SIG-M5 treated with dmso at 0.1 percent for 504 hours (cell line): ENCODE results near the gene ABCC4.
"Not testable (repeated sequence)": the region's sequence is repeated elsewhere in the genome, so short reads cannot be mapped to it uniquely, and the experiment has no call there.

Experiments
- DNase-seq: peaks from one replicate; lab custom pipeline; 2025; ENCODE audit not compliant: unreplicated experiment; lab: John Stamatoyannopoulos, UW

The ABCC4 gene

GRCh38 chr13:95198606-95199005, 102.6 kb downstream of the ABCC4 start:
- DNase-seq: not testable (repeated sequence)

DNA sequence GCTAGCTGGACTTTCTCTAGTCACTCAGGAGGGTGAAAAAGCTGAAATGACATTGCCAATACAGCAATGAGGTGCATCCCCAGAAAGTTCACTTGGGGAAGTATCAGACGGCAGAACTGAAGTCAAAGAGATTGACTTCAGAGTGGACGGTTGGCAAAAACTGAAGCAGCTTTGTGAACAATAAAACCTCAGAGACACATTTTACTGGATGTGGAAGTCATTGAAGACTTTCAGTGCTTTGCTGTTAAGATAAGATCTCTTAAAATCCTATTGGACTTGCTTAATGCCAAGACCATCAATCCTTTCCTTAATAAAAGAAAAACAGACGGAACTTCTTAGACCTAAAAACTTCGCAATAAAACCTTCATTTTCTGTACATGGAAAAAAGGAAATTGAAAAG, 103.7 kb downstream of the ABCC4 start:
- DNase-seq: no peak

DNA sequence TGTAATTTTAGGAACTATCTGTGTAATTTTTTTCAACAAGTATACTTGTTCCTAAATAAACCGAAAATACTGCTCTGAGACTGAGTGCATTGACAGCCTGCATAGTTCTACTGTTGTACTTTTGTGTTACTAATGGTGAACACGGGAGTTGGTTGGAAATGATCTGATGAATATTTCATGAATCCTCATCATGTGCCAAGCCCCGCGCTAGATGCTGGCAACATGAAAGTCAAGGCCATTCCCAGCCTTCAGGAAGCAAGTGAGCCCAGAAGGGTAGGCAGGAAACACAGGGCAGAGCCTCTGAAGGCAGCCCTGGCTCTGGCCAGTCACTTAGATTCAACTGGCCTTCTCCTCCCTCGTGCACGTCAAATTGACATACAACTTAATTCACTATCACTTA, 106.1 kb downstream of the ABCC4 start:
- no peak for DNase-seq

DNA sequence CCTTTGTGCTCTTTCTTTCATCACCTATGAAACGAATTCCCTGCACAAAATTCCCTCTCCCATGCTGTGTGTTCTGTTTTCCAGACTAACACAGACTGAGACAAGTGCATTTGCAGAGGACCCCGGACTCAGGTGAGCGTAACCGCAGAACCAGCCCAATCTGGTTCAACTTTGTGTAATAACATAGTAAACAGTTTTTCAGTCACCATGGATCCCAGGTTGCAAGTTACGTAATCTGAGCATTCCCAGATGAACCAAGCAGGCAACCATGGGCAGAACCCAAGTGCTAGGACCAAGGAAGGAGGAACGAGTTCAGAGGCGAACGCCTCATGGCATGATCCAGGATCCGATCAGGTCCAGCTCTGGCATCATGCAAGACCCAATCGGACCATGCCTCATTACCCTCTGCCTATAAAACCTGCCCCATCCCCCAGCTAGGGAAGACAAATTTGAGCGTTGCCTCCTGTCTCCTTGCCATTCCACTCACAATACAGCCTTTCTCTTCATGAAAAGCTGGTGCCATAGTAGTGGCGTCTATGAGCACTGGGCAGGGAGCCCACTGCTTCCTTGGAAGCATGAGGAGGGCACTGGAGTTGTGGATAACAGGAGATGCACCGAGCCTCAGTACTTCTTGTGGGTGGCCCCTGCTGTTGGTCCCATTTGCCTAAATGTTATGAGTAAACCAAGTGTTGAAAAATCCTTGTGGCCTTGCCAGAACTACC, 107.6 kb downstream of the ABCC4 start:
- no peak for DNase-seq

DNA sequence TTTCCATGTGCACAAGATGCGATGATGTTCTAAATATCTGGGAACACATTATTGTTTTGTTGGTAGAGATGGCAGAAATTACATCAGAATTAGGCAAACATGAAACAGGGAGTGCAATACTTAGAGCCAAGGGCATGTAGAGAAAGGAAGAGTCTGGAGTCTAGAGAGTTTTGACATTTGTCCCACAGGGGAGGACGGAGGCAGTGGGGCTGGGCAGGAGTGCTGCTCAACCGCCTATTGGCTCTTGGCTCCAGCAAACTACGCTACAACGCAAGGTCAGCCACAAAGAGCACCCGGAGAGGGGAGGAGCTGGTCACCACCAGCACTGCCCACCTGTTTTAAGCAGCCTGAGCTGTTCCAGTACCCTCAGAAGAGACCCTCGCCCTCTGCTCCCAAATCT, 108.3 kb downstream of the ABCC4 start:
- no peak for DNase-seq

DNA sequence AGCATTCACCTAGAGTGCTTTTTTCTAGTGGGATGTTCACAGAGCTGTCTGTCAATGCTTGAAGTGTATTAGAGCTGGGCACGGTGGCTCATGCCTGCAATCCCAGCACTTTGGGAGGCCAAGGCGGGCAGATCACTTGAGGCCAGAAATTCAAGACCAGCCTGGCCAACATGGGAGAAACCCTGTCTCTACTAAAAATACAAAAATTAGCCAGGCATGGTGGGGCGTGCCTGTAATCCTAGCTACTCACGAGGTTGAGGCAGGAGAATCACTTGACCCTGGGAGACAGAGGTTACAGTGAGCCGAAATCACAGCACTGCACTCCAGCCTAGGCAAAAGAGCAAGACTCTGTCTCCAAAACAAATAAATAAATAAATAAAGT, 108.7 kb downstream of the ABCC4 start:
- DNase-seq: not testable (repeated sequence)

- DNase-seq: peak; percentile 52
Observed at GRCh38 chr13:95191821-95192563, 109.3 kb downstream of the ABCC4 start.

DNA sequence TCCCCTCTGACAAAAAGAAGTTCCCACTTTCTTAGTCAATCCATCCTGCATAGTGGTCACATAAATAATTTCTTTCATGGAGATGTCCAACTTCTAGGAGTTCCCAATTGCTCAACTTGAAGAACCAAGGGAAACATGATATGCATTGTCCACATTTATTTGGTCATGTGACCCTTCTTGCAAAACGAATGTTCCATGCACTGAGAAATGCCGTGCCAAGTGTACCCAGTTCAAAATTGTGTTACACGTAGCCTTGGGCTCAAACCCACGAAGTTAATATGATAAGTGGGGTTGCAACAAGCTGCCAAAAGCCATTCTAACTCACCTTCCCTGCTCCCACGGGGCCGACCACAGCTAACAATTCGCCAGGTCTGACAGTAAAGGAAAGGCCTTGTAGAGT, 113.1 kb downstream of the ABCC4 start:
- DNase-seq: no peak

GRCh38 chr13:95185851-95186250, 115.4 kb downstream of the ABCC4 start:
- no peak for DNase-seq

DNA sequence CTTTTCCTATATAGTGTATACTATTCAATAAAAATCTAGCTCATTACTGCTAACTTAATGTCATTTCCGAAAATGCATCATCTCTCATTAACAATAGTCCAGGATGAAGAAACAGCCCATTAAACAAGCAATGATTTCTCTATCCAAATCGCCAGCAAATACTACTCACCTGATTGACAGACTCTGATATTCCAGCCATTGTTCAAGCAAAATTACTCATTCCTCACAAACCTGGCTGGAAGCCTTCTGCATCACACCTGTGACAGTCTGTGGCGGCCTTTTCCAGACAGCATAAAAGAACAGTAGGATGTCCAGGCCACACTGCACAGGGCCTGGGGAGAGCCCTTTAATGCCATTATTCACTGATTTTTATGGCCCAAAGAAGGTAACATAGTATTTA, 115.9 kb downstream of the ABCC4 start:
- DNase-seq: no peak

GRCh38 chr13:95184317-95184716, 116.9 kb downstream of the ABCC4 start:
- DNase-seq: no peak

GRCh38 chr13:95182570-95183265, 118.5 kb downstream of the ABCC4 start:
- DNase-seq: no peak

GRCh38 chr13:95181586-95181985, 119.7 kb downstream of the ABCC4 start:
- DNase-seq: no peak

DNA sequence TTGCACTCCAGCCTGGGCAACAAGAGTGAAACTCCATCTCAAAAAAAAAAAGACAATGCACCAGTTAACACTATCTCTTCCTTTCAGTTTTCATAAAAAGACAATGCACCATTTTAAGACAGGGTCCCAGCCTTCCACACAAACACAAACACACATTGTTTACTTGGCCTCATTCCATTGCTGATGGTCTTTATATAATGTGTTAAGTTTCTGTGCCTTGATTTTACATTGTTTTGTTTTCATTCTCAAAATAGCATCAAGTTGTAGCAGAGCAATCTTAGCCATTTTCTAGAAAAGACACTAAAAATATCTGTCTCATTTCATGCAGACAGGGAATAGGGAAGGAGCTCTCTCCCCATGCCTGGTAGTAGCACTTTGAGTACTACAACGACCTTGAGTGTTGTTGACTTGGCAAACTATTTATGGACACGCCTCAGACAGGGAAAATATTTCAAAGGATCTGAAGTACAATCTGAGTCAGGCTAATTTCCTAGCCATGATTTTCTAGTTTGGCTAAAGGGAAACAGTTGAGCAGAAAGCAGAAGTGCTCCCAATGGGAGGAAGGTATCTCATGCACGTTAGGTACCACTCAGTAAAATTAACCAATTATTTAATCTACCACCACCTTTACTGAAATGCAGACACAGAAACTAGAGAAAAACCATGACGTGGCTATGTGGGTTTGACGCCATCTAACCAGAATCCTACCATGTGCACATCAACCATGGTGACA, 120.6 kb downstream of the ABCC4 start:
- no peak for DNase-seq

- no peak for DNase-seq
Observed at GRCh38 chr13:95176611-95177259, 124.5 kb downstream of the ABCC4 start.

GRCh38 chr13:95174517-95174916, 126.7 kb downstream of the ABCC4 start:
- no peak for DNase-seq

DNA sequence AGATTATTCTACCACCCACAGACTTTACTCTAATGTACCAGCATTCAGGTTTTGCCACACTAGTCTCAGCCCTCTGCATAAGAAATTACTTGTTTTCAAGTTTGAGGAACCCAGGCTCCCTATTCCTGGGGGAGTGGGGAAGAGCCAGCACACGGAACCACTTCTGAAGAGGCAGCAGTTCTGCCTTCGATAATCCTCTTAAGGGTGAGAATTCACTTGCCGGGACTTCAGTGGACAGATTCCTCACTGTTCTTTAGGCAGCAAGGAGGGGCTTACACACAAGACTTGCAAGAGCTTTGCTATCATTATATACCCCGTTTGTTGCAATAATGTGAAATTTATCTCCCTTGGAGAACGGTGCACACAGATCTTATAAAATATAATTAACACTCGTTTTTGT, 133.1 kb downstream of the ABCC4 start:
- no peak for DNase-seq

GRCh38 chr13:95167003-95167402, 134.2 kb downstream of the ABCC4 start:
- not testable (repeated sequence) for DNase-seq

DNA sequence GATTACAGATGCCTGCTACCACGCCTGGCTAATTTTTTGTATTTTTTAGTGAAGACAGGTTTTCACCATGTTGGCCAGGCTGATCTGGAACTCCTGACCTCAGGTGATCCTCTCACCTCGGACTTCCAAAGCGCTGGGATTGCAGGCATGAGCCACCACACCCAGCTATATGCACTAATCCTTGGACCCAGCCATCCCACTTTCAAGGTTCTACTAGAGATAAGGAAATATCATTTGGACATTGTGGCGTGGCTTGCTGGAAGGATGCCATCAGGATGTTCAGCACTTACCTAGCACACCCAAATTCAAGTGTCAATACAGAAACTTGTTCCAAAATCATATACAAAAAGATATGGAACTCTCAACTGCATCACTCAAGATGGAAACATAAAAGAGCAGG, 136.4 kb downstream of the ABCC4 start:
- no peak for DNase-seq

DNA sequence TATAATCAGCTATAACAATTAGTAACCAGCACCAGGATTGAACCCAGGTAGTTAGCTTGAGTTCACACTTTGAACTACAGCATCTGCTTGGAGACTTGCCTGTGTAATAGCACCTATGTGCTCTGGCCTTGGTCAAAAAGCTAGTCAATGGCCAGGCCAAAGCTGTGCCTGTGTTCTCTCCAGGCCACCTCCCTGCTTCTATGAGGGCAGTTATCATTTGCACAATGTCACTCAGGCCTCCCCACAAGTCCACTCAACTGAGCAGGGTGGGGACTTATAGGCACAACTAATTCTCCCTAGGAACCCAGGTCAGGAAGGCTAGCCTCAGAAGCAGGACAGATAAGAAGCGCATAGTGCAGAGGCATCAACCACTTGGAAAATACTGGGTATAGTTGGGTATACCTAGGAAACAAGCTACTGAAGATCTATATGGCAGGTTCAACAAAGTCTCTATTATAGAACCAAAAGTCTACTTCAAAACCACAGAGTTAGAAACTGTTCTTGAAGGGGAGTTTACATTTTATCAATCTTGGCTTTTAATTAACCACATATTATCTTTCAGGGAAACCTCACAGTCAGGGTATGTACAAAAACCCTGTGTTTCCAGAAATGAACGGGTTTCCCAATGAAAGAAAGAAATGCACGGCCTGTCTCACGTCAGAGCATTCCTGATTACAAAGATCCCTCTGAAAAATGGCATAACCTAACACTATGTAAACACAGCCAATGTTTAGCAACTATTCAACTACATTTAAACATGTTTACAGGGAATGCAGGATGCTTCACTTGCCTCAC, 140.9 kb downstream of the ABCC4 start:
- DNase-seq: no peak
